CMK (cell line): ENCODE data around the gene EPN3.

Experiments
- DNase-seq: peaks from one replicate; pipeline ENCODE4 v3.0.0-alpha.2; 2010; ENCODE audit warnings: low read depth

The EPN3 gene

DNA sequence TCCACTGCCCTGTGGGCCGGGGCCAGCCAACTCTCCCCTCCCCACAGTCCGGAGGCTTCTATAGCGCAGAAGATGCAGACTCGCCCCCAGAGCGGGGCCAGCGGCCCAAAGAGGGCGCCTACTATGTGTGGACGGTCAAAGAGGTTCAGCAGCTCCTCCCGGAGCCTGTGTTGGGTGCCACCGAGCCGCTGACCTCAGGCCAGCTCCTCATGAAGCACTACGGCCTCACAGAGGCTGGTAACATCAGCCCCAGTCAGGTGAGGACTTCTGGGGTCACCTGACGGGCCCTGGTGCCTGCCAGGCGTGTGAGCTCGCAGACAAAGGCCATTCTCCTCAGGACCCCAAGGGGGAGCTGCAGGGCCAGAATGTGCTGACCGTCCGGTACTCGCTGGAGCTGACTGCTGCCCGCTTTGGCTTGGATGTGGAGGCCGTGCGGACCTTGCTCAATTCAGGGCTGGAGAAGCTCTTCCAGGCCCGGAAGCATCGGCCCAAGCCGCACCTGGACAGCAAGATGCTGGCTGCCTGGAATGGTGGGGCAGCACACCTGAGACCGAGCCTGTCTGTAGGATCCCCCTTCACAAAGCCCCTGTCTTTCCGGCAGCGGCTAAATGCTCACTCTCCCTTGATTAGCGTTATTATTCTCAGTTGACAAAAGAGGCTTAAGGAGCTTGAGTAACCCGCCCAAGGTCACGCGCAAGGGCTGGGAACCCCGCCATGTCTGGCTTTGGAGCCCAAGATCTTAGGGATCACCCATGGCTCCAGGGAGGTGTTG is 18.3 kb downstream of the EPN3 start:
- peak; percentile 33 for DNase-seq

DNA sequence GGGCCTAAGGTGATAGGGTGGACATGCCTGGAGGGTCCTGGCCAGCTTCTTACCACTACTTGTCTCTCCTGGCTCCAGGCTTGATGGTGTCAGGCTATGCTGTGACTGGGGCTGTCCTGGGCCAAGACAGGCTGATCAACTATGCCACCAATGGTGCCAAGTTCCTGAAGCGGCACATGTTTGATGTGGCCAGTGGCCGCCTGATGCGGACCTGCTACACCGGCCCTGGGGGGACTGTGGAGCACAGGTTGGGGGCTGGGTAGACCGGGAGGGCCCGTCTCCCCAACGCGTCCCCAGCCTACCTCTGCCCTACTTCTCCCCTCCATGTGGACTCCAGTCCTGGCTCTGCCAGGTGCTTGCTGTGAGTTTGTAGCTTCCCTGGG is 18.9 kb downstream of the EPN3 start:
- no peak for DNase-seq

DNA sequence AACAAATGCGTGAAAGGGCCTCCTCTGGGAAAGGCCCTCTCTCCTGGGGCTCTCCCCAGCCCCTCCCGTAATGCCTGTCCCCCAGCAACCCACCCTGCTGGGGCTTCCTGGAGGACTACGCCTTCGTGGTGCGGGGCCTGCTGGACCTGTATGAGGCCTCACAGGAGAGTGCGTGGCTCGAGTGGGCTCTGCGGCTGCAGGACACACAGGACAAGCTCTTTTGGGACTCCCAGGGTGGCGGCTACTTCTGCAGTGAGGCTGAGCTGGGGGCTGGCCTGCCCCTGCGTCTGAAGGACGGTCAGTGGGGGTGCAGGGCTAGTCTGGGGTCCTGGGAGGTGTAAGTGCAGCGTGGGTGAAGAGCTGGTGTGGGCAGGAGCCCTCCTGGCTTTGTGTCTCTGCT is 19.3 kb downstream of the EPN3 start:
- no peak for DNase-seq

DNA sequence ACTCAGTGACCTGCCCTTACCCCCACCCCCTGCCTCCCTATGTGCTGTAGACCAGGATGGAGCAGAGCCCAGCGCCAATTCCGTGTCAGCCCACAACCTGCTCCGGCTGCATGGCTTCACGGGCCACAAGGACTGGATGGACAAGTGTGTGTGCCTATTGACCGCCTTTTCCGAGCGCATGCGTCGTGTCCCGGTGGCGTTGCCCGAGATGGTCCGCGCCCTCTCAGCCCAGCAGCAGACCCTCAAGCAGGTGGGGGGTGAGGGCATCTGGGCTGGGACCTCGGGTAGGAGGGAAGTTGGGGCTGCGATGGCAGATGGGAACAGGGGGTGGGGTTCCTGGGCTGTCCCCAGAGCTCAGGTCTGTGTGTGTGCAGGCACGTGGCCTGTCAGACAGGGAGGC is 21.7 kb downstream of the EPN3 start:
- DNase-seq, result no peak

DNA sequence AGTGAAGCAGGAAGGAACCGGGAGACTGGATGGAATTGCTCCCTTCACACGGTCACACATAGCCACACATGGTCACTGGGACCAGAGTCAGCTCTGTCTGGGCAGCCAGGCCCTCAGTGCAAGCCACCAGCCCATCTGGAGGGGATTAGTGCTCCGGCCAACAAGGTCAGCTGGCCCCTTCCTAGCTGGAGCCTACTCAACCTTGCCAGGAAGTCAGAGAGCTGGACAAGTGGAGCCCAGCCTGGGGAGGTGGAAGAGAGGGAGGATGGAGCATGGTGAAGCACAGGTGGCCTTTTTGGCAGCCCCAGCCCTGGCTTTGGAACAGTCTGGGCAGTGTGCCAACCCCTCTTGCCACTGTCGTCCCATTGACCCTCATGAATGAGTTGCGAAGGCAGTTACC is 24.3 kb downstream of the EPN3 start:
- no peak for DNase-seq

DNA sequence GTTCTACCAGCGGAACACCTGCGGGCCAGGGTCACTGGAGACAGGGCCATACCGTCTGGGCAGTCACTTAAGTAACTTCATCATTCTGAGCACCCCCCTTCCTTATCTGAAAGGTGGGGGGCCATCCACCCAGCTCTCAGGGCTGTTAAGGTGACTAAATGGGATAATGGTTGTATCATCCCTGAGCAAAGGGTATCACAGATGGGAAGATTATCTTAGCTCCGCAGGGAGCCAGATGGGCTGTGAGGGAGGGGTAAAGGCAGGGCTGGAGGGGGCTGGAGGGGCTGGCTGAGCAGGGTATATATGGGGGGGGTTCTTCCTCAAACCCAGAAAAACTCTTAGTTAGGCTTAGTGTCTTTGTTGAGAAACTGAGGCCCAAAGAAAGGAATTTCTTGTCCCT is 25.1 kb downstream of the EPN3 start:
- no peak for DNase-seq

DNA sequence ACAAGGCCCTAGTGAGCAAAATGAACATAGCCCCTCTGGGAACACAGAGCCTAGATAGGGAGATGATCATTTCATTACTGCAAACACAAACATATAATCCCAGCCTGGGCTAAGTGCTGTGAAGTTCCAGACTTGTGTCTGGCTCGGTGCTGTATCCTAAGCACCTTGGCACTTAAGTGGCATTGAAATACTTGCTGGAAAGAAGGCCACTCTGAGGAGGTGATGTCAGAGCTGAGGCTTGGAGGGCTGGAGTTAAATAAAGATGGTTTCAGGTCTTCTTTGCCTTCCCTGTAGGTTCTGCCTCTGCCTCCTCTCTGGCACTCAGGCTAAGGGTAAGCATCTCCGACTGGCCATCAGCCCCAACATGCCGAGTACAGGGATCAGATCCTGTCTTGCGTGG is 25.6 kb downstream of the EPN3 start:
- DNase-seq, result no peak

DNA sequence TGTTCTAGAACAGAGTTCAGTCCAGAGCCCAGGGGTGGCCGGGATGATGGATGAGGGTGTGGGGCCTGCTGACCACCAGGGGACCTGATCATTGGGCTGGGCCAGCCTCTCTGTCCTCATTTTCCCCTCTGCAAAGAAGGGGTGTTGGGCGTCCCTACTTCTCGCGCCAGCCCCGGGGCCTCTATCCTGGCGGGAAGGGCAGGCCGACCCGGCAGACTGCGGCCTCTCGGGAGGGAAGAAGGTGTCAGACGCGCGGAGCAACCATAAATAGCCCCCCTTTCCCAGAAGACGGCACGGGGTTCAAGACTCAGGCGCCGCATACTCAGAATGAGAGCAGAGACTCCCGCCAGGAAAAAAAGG is 26.0 kb downstream of the EPN3 start:
- no peak for DNase-seq

DNA sequence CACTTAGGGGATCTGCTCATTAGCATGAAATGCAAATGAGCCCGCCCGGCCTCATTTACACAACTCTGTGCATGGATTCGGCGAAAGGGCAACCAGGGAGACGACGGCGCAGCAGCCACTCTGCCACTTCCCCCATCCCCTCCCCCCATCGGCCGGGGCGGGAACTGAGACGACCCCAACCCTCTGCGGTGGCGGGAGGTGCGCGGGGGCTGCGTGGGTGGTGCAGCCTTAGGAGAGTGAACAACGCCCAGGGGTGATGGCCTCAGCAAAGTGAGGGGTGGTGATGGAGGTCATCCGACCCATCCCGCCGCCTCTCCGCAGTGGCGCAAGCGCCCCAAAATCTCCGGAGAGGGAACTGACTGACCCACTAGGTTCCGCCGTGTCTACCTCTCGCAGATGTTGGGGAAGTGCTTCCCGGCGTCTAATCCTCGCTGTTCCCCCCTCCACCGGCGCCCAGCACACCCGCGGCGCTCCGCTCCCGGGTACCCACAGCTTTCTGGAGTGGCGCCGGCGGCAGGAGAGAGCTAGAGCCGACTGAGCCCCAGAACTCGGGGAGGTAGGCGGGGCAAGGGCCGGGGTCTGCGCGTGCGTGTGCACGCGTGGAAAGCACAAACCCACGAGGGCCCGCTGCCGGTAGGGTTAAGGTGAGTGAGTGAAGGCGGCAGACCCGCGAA is 26.5 kb downstream of the EPN3 start:
- DNase-seq, result no peak

DNA sequence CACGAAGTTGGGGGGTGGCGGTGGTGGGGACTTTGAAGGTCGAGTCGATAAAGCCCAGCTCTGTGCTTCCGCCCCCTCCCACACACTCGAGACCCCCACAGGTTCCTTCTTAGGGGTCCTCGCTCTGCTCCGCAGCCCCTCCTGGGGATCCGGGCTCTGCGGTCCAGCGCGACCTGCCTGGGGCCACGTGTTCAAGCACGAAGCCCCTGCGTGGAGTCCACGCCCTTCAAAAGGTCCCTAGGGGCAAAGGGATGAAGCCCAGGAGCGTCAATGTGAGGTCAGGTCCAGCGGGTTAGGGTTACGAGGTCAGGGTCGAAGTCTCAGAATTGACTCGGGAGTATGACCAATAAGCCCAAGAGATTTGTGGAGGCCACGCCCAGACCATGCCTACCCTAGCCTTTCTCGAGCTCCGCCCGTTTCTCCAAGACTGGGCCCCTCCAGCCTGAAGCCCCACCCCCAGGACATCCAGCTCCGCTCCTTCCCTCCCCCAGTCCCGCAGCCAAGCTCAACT is 27.2 kb downstream of the EPN3 start:
- DNase-seq, result no peak

DNA sequence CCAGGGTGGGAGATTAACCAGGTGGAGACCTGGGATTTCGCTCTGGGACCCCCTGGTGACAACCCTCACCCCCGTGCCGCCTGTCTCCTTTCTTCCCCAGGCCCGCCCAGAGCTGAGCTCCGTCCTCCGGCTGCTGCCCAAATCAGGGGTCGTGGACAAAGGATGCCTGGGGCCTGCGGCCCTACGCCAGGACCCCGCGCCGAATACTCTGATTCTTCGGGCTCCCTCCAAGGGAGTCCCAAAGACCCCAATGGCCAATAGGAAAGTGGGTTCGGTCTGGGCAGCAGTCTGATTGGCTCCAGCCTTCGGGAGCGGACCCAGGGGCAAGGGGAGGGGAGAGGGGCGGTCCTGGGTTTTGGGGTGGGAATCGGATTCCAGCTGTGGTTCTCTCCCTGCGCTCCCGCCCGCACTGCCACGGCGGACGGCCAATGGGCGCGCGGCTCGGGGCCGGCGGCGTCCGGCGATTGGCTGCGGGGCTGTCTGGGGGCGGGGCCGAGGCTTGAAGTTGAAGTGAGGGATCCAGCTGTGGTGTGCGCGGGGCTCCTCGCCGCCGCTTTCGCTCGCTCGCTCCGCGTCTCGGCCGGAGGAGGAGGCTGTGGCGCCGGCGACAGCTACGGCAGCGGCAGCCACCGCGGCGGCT is 27.8 kb downstream of the EPN3 start, which contains the start of gene CACNA1G:
TSS of gene CACNA1G (plus strand) at position 531 of the 640 bp plus-strand sequence. CDS start 745 bp downstream, outside the sequence.
- peak; percentile 46 for DNase-seq

DNA sequence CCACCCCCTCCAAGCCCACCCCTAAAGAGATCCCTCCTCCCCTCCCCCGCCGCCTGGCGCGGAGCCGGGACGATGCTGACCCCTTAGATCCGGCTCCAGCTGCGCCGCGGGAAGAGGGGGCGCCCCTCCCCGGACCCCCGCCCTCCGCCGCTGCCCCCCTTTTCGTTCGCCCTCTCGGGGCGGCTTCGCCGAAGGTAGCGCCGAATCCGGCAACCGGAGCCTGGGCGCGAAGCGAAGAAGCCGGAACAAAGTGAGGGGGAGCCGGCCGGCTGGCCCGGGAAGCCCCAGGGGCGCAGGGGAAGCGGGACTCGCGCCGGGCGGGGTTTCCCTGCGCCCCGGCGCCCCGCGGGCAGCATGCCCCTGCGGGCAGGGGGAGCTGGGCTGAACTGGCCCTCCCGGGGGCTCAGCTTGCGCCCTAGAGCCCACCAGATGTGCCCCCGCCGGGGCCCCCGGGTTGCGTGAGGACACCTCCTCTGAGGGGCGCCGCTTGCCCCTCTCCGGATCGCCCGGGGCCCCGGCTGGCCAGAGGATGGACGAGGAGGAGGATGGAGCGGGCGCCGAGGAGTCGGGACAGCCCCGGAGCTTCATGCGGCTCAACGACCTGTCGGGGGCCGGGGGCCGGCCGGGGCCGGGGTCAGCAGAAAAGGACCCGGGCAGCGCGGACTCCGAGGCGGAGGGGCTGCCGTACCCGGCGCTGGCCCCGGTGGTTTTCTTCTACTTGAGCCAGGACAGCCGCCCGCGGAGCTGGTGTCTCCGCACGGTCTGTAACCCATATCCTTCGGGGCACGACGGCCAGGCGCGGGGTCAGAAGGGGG is 28.6 kb downstream of the EPN3 start:
- DNase-seq, result no peak

DNA sequence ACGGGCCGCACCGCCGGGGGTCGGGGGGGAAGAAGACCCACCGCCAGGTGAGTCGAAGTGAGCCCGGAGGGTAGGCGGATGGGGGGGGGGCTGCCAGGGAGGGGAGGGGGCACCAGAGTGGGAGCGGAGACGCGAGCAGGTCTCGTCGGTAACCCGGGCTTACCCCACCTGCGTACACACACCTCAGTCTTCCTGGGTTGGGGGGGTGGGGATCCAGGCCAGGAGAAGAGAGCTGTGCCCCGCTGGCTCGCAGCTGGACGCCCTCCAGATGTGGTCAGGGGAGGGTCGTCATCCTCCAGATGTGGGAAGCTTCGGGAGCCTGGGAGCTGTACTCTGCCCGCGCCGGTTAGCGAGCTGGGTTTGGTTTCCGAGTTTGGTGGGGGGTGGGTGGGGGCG is 29.2 kb downstream of the EPN3 start:
- no peak for DNase-seq

DNA sequence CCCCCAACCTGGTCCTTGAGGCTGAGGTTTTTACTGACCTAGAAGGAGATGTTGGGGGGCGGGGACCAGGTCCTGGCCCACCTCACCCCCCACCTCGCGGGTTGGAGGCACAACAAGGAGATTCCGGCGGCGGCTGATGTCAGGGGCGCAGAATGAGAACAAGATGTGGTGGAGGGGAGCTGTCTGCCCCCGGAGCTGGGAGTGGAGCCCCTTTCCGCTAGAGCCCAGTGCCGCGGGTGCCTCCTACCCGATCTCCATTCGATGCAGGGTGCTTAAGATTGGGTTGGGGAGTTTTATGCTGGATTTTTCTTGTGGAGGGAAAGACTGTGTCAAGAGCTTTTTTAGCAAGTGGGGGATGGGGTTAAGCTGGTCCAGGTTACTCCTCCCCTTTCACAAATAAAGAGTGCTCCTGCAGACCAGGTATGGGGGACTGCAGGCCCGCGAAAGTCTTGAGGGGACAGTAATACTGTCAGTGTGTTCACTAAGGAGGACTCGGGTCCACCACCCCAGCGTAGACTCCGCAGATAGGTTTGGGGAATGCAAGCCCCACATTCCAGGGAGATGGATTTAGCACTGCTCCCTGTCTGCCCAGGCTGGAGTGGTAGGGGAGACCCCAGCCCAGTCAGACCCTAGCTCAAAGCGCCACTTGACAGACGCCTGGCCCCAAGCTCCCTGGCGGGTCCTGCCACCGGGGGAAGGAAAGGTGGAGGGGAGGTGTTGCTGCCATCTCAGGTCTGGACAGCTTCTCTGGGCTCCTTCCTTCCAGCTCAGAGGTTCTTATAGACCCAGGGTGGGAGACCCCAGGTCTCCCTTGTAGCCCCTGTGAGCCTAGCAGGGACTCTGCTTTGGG is 29.9 kb downstream of the EPN3 start:
- no peak for DNase-seq

DNA sequence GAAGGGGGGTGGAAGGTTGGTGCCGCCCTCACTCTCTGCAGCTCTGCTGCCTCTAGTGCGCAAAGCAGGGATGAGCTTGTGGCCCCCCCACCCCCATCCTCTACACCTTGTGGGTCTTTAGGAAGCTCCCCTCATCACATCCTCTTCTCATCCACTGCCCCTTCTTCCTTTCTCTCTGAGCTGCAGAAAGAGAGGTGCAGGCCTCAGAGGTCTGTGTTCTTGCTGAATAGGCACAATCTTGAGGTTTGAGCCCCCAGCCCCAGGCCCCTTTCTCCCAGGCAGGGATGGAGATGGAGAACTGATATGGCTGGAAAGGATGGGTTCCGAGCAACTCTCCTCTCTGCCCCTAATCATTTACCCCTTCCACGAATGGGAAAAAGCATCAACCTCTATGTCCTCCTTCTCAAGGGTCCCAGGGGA is 30.6 kb downstream of the EPN3 start:
- no peak for DNase-seq

DNA sequence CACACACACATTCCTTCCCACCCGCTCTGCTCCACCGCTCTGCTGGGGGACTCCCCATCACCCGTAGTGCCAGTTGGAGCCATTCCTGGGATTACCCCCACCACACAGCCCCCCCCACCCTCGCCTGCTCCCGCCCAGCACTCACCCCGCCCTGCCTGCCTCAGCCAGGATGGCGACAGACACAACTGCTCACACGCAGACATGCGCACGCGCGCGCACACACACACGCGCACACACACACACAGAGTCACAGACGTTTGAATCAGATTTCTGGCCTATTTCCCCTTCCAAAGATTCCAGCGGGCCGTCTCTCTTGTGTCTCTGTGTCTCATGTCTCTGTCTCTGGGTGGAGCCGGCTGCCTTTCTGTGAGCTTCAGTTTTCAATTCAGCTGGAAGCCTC is 32.4 kb downstream of the EPN3 start:
- DNase-seq, result no peak

DNA sequence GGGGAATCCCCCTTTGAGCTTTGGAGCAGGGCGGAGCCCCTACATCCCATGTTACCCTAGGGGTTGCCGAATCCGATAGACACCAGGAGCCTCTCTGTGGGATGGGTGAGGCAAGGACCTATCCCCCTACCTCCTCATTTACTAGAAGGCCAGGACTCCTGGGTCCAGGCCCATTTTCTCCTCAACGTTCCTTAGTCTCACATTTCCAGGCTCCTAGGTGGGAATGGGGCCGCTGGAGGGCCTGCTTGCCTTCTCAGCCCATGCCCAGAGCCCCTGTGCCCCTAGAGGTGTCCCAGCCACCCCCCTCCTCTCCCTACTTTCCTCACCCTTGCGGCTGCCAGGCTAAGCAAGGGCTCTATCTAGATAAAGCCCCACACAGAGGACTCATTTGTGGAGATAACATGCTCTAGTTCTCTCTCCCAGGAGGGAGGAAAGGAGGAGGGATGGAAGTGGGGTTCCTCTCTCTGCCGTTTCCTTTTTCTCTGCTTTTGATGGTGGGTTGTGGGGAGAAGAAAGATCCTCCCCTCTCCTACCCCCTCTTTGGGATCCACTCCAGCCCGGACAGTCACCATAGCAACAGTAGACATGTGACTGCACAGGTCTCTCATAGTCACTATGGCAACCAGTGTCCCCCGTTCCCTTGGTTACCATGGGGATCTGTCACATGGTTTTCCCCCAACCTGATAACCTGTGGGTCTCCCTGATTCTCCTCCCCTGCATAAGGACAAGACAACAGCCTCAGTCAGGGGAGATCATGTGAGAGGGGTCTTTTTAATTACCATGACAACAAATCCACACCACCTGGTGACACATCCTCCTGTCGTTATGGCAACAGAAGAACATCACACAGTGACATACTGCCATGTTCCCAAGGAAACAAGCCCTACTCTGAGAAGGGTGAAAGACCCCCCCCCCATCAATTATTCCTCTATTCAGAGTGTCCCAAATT is 33.1 kb downstream of the EPN3 start:
- no peak for DNase-seq

DNA sequence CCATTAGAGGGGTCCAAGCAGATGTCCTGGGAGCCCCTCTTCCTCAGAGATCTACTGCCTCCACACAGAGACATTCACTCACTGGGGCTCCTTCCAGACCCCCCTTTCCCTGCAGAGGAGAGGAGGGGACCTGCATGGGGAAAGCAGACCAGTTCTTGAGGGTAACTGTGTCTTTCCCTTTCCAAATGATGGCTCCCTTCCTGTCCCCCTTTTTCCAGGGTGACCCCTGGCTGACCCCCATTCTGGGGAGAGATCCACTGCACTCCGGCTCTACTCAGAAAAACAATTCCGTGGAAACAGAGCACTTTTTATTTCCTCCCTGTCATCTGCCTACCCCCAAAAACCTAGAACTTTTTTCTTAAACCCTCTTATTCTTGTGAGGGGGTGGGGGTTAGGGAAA is 34.4 kb downstream of the EPN3 start:
- no peak for DNase-seq

DNA sequence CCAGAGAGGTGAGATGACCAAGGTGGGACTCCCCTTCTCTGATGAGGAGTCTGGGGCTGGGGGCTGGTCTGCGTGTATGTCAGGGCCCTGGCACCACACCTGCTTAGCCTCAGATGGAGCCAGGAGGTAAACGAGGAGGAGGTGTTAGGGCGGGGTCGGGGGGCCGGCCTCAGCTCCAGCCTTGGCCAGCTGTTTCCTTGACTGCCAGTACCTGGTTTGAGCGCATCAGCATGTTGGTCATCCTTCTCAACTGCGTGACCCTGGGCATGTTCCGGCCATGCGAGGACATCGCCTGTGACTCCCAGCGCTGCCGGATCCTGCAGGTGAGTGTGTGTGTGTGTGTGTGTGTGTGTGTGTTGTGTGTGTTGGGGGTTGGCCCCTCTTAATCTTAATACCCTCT is 36.1 kb downstream of the EPN3 start:
- DNase-seq, result no peak

DNA sequence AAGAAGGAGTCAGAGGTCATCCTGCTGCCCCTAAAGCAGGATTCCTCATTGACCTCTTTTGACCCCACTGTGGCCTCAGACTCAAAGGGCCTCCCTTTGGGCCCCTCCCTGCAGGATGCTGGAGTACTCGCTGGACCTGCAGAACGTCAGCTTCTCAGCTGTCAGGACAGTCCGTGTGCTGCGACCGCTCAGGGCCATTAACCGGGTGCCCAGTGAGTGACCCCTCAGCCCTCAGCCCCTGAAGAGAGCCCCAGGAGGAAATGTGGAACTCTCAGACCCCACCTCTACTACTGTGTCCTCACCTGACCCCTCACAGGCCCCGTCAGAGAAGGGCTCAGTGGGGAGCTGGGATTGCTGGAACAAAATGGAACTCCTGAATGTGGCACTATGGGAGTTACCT is 37.1 kb downstream of the EPN3 start:
- no peak for DNase-seq
